ENCODE results near the gene ZNF318.
"Not testable (repeated sequence)": the region's sequence is repeated elsewhere in the genome, so short reads cannot be mapped to it uniquely, and the experiment has no call there.

ZNF318 gene

GRCh38 chr6:43351951-43352350 lies 17.5 kb downstream of the ZNF318 start:
- not testable (repeated sequence) for H3K4me1 ChIP-seq (ENCODE audit: control insufficient read depth, insufficient read depth, low read length); H3K27me3 ChIP-seq (ENCODE audit: control insufficient read depth, insufficient read depth, low read length); H3K27ac ChIP-seq (ENCODE audit: low read depth, low read length); H3K9ac ChIP-seq (ENCODE audit: low read length); H3K4me3 ChIP-seq (ENCODE audit: low read length)
- peaks cover 27% of the 10 kb centered on the region for H3K36me3 ChIP-seq (ENCODE audit: control insufficient read depth, insufficient read depth, low read length)

- peaks cover 25% of the 10 kb centered on the region for H3K36me3 ChIP-seq (ENCODE audit: control insufficient read depth, insufficient read depth, low read length)
- H3K27me3 ChIP-seq (ENCODE audit: control insufficient read depth, insufficient read depth, low read length): no peaks in the 10 kb centered on the region
- H3K4me1 ChIP-seq (ENCODE audit: control insufficient read depth, insufficient read depth, low read length): no peaks in the 10 kb centered on the region
- no peak overlapping the region for H3K4me3 ChIP-seq (ENCODE audit: low read length)
- no peak overlapping the region for H3K9ac ChIP-seq (ENCODE audit: low read length)
- no peak overlapping the region for H3K27ac ChIP-seq (ENCODE audit: low read depth, low read length)
Observed at GRCh38 chr6:43347444-43347843, 22.0 kb downstream of the ZNF318 start.

- no peaks in the 10 kb centered on the region for H3K27me3 ChIP-seq (ENCODE audit: control insufficient read depth, insufficient read depth, low read length)
- peaks cover 28% of the 10 kb centered on the region for H3K36me3 ChIP-seq (ENCODE audit: control insufficient read depth, insufficient read depth, low read length)
- no peak overlapping the region for H3K27ac ChIP-seq (ENCODE audit: low read depth, low read length)
- H3K9ac ChIP-seq (ENCODE audit: low read length): no peak overlapping the region
- no peak overlapping the region for H3K4me3 ChIP-seq (ENCODE audit: low read length)
- no peaks in the 10 kb centered on the region for H3K4me1 ChIP-seq (ENCODE audit: control insufficient read depth, insufficient read depth, low read length)
Observed at GRCh38 chr6:43347021-43347420, 22.4 kb downstream of the ZNF318 start.

- peaks cover 28% of the 10 kb centered on the region for H3K36me3 ChIP-seq (ENCODE audit: control insufficient read depth, insufficient read depth, low read length)
- H3K9ac ChIP-seq (ENCODE audit: low read length); H3K27ac ChIP-seq (ENCODE audit: low read depth, low read length); H3K4me3 ChIP-seq (ENCODE audit: low read length); H3K4me1 ChIP-seq (ENCODE audit: control insufficient read depth, insufficient read depth, low read length); H3K27me3 ChIP-seq (ENCODE audit: control insufficient read depth, insufficient read depth, low read length): not testable (repeated sequence)
Observed at GRCh38 chr6:43346243-43346642, 23.2 kb downstream of the ZNF318 start.

GRCh38 chr6:43339168-43339567 lies 30.3 kb downstream of the ZNF318 start:
- peaks cover 24% of the 10 kb centered on the region for H3K36me3 ChIP-seq (ENCODE audit: control insufficient read depth, insufficient read depth, low read length)
- no peak overlapping the region for H3K4me3 ChIP-seq (ENCODE audit: low read length)
- no peak overlapping the region for H3K27ac ChIP-seq (ENCODE audit: low read depth, low read length)
- H3K9ac ChIP-seq (ENCODE audit: low read length): no peak overlapping the region
- H3K27me3 ChIP-seq (ENCODE audit: control insufficient read depth, insufficient read depth, low read length): no peaks in the 10 kb centered on the region
- H3K4me1 ChIP-seq (ENCODE audit: control insufficient read depth, insufficient read depth, low read length): no peaks in the 10 kb centered on the region

- Histone ChIP-seq H3K4me3 (ENCODE audit: low read length) (no peak overlapping the region), H3K27me3 (ENCODE audit: control insufficient read depth, insufficient read depth, low read length) (no peaks in the 10 kb centered on the region), H3K9ac (ENCODE audit: low read length) (no peak overlapping the region), H3K27ac (ENCODE audit: low read depth, low read length) (no peak overlapping the region), H3K4me1 (ENCODE audit: control insufficient read depth, insufficient read depth, low read length) (no peaks in the 10 kb centered on the region), H3K36me3 (ENCODE audit: control insufficient read depth, insufficient read depth, low read length) (peaks cover 20% of the 10 kb centered on the region)
Observed at GRCh38 chr6:43338243-43338642, 31.2 kb downstream of the ZNF318 start.

- no peaks in the 10 kb centered on the region for H3K4me1 ChIP-seq (ENCODE audit: control insufficient read depth, insufficient read depth, low read length)
- peaks cover 14% of the 10 kb centered on the region for H3K36me3 ChIP-seq (ENCODE audit: control insufficient read depth, insufficient read depth, low read length)
- H3K27ac ChIP-seq (ENCODE audit: low read depth, low read length): no peak overlapping the region
- no peak overlapping the region for H3K4me3 ChIP-seq (ENCODE audit: low read length)
- no peaks in the 10 kb centered on the region for H3K27me3 ChIP-seq (ENCODE audit: control insufficient read depth, insufficient read depth, low read length)
- H3K9ac ChIP-seq (ENCODE audit: low read length): no peak overlapping the region
Observed at GRCh38 chr6:43336382-43336781, 33.1 kb downstream of the ZNF318 start.

GRCh38 chr6:43335469-43335868 lies 34.0 kb downstream of the ZNF318 start:
- no peaks in the 10 kb centered on the region for H3K4me1 ChIP-seq (ENCODE audit: control insufficient read depth, insufficient read depth, low read length)
- H3K27me3 ChIP-seq (ENCODE audit: control insufficient read depth, insufficient read depth, low read length): no peaks in the 10 kb centered on the region
- H3K27ac ChIP-seq (ENCODE audit: low read depth, low read length): no peak overlapping the region
- H3K36me3 ChIP-seq (ENCODE audit: control insufficient read depth, insufficient read depth, low read length): peaks cover 13% of the 10 kb centered on the region
- H3K4me3 ChIP-seq (ENCODE audit: low read length): no peak overlapping the region
- H3K9ac ChIP-seq (ENCODE audit: low read length): no peak overlapping the region

GRCh38 chr6:43334466-43335095 lies 34.9 kb downstream of the ZNF318 start:
- no peak overlapping the region for H3K4me3 ChIP-seq (ENCODE audit: low read length)
- H3K4me1 ChIP-seq (ENCODE audit: control insufficient read depth, insufficient read depth, low read length): no peaks in the 10 kb centered on the region
- H3K27ac ChIP-seq (ENCODE audit: low read depth, low read length): no peak overlapping the region
- H3K9ac ChIP-seq (ENCODE audit: low read length): no peak overlapping the region
- H3K36me3 ChIP-seq (ENCODE audit: control insufficient read depth, insufficient read depth, low read length): peaks cover 5% of the 10 kb centered on the region
- H3K27me3 ChIP-seq (ENCODE audit: control insufficient read depth, insufficient read depth, low read length): no peaks in the 10 kb centered on the region

GRCh38 chr6:43331891-43332290 lies 37.6 kb downstream of the ZNF318 start:
- Histone ChIP-seq H3K4me1 (ENCODE audit: control insufficient read depth, insufficient read depth, low read length) (no peaks in the 10 kb centered on the region), H3K9ac (ENCODE audit: low read length) (no peak overlapping the region), H3K27me3 (ENCODE audit: control insufficient read depth, insufficient read depth, low read length) (no peaks in the 10 kb centered on the region), H3K36me3 (ENCODE audit: control insufficient read depth, insufficient read depth, low read length) (no peaks in the 10 kb centered on the region), H3K4me3 (ENCODE audit: low read length) (no peak overlapping the region), H3K27ac (ENCODE audit: low read depth, low read length) (no peak overlapping the region)

GRCh38 chr6:43331470-43331869 lies 38.0 kb downstream of the ZNF318 start:
- no peak overlapping the region for H3K4me3 ChIP-seq (ENCODE audit: low read length)
- H3K27me3 ChIP-seq (ENCODE audit: control insufficient read depth, insufficient read depth, low read length): no peaks in the 10 kb centered on the region
- no peaks in the 10 kb centered on the region for H3K4me1 ChIP-seq (ENCODE audit: control insufficient read depth, insufficient read depth, low read length)
- H3K27ac ChIP-seq (ENCODE audit: low read depth, low read length): no peak overlapping the region
- H3K36me3 ChIP-seq (ENCODE audit: control insufficient read depth, insufficient read depth, low read length): no peaks in the 10 kb centered on the region
- H3K9ac ChIP-seq (ENCODE audit: low read length): no peak overlapping the region

- Histone ChIP-seq H3K27me3 (ENCODE audit: control insufficient read depth, insufficient read depth, low read length) (no peaks in the 10 kb centered on the region), H3K4me3 (ENCODE audit: low read length) (no peak overlapping the region), H3K27ac (ENCODE audit: low read depth, low read length) (no peak overlapping the region), H3K36me3 (ENCODE audit: control insufficient read depth, insufficient read depth, low read length) (no peaks in the 10 kb centered on the region), H3K4me1 (ENCODE audit: control insufficient read depth, insufficient read depth, low read length) (no peaks in the 10 kb centered on the region), H3K9ac (ENCODE audit: low read length) (no peak overlapping the region)
Observed at GRCh38 chr6:43328528-43328927, 40.9 kb downstream of the ZNF318 start.

- H3K27me3 ChIP-seq (ENCODE audit: control insufficient read depth, insufficient read depth, low read length): no peaks in the 10 kb centered on the region
- no peaks in the 10 kb centered on the region for H3K4me1 ChIP-seq (ENCODE audit: control insufficient read depth, insufficient read depth, low read length)
- H3K4me3 ChIP-seq (ENCODE audit: low read length): no peak overlapping the region
- no peaks in the 10 kb centered on the region for H3K36me3 ChIP-seq (ENCODE audit: control insufficient read depth, insufficient read depth, low read length)
- H3K27ac ChIP-seq (ENCODE audit: low read depth, low read length): no peak overlapping the region
- H3K9ac ChIP-seq (ENCODE audit: low read length): no peak overlapping the region
Observed at GRCh38 chr6:43325876-43326275, 43.6 kb downstream of the ZNF318 start.

All from rectal smooth muscle tissue (tissue), 1 donor.